Activated B cell treated with CpG ODN at 0.5 μM for 24 hours (primary cell): ENCODE data around the gene DMPK. TPM values are rescaled to one million over a fixed set of nuclear protein-coding genes. Genes with fewer than 3 reads are reported as not detected.

Source experiments
- ATAC-seq: fragments of 200-7000 bp; cut with Tn5 transposase; one replicate; pipeline ENCODE4 v1.10.0; 2021; ENCODE audit warnings: low read depth, mild to moderate bottlenecking, moderate library complexity
- CTCF ChIA-PET: fragments of 350-600 bp; sonication (Branson Sonifier 250); formaldehyde crosslinking; loops from one replicate; lab custom pipeline; 2021; ENCODE audit warnings: antibody characterized with exemption; lab: Charles Lee
- POLR2A ChIA-PET: fragments of 350-600 bp; sonication (Branson Sonifier 250); formaldehyde crosslinking; loops from one replicate; lab custom pipeline; 2021; ENCODE audit warnings: antibody characterized with exemption; lab: Charles Lee
- DNase-seq: peaks from one replicate; pipeline ENCODE4 v3.0.0; 2022
- H3K27ac Mint-ChIP-seq: one replicate; pipeline ENCODE4 v1.8.0; 2020; ENCODE audit warnings: mixed read lengths
- H3K27me3 Mint-ChIP-seq: one replicate; pipeline ENCODE4 v1.8.0; 2021; ENCODE audit warnings: mixed read lengths
- H3K36me3 Mint-ChIP-seq: one replicate; pipeline ENCODE4 v1.8.0; 2021; ENCODE audit warnings: low read depth, mixed read lengths
- H3K4me1 Mint-ChIP-seq: one replicate; pipeline ENCODE4 v1.8.0; 2021; ENCODE audit warnings: mixed read lengths
- H3K4me3 Mint-ChIP-seq: one replicate; pipeline ENCODE4 v1.8.0; 2020; ENCODE audit warnings: mild to moderate bottlenecking, mixed read lengths
- H3K9me3 Mint-ChIP-seq: one replicate; pipeline ENCODE4 v1.8.0; 2020; ENCODE audit warnings: mixed read lengths
- intact Hi-C: fragments of 100-400 bp; cut with micrococcal nuclease; formaldehyde crosslinking; loops from one replicate; pipeline ENCODE4 v1.15.1; 2024
- total RNA-seq: library from RNA; stranded (reverse); gene quantifications from 2 replicates; pipeline ENCODE4 v1.2.3, GENCODE V29; 2022
- TF ChIP-seq, protein P1 (sequence below): fragments of 200-600 bp; IDR thresholded peaks from one replicate; pipeline ENCODE4 v1.8.0; 2022; ENCODE audit warnings: antibody characterized with exemption, mild to moderate bottlenecking

The DMPK gene
- total RNA-seq, 1 donor from 2014 or later = 39.0 TPM

DNA sequence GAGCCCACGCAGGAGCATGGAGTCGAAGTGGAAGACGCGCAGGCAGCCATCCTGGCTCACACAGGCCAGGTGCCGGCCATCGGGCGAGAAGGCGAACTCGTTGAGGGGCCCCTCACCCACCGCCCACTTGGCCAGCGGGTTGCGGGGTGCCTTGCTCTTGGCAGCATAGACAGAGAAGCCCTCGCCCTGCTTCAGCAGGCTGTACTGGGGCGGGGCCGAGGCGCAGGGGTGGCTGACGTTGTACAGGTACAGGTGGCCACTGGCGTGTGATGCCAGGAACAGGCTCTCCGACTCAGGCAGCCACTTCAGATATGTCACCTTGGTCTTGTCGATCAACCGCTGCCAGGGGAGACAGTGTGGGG is 4.2 kb upstream of the DMPK start:
- TF ChIP-seq, protein P1, sequence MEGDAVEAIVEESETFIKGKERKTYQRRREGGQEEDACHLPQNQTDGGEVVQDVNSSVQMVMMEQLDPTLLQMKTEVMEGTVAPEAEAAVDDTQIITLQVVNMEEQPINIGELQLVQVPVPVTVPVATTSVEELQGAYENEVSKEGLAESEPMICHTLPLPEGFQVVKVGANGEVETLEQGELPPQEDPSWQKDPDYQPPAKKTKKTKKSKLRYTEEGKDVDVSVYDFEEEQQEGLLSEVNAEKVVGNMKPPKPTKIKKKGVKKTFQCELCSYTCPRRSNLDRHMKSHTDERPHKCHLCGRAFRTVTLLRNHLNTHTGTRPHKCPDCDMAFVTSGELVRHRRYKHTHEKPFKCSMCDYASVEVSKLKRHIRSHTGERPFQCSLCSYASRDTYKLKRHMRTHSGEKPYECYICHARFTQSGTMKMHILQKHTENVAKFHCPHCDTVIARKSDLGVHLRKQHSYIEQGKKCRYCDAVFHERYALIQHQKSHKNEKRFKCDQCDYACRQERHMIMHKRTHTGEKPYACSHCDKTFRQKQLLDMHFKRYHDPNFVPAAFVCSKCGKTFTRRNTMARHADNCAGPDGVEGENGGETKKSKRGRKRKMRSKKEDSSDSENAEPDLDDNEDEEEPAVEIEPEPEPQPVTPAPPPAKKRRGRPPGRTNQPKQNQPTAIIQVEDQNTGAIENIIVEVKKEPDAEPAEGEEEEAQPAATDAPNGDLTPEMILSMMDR = no peak
- peaks cover 45% of the 10 kb centered on the region for H3K36me3 Mint-ChIP-seq
- no peak overlapping the region for H3K4me3 Mint-ChIP-seq
- no peaks in the 10 kb centered on the region for H3K9me3 Mint-ChIP-seq
- ATAC-seq (no peak), DNase-seq (no peak)
- no peak overlapping the region for H3K27ac Mint-ChIP-seq
- CTCF ChIA-PET = no interaction called here
- POLR2A ChIA-PET = interaction anchor here (1.0 kb wide), 1 partner anchor 17 kb away, joined by 3 read pairs; no protein-coding TSS in a partner anchor
- intact Hi-C loops = no loop called here
- H3K27me3 Mint-ChIP-seq = no peaks in the 10 kb centered on the region
- peaks cover 11% of the 10 kb centered on the region for H3K4me1 Mint-ChIP-seq

GRCh38 chr19:45785781-45786532 is 3.7 kb upstream of the DMPK start:
- H3K4me1 Mint-ChIP-seq = peaks cover 8% of the 10 kb centered on the region
- TF ChIP-seq, protein P1 = no peak
- CTCF ChIA-PET = no interaction called here
- H3K27me3 Mint-ChIP-seq = no peaks in the 10 kb centered on the region
- no peak overlapping the region for H3K27ac Mint-ChIP-seq
- no peak for DNase-seq
- intact Hi-C loops = no loop called here
- no peaks in the 10 kb centered on the region for H3K9me3 Mint-ChIP-seq
- ATAC-seq = no peak
- H3K4me3 Mint-ChIP-seq = no peak overlapping the region
- POLR2A ChIA-PET = interaction anchor here (1.0 kb wide), 1 partner anchor 16 kb away, joined by 3 read pairs; no protein-coding TSS in a partner anchor
- peaks cover 44% of the 10 kb centered on the region for H3K36me3 Mint-ChIP-seq

- no peak overlapping the region for H3K4me3 Mint-ChIP-seq
- peaks cover 39% of the 10 kb centered on the region for H3K36me3 Mint-ChIP-seq
- peaks cover 8% of the 10 kb centered on the region for H3K4me1 Mint-ChIP-seq
- CTCF ChIA-PET = no interaction called here
- no peak overlapping the region for H3K27ac Mint-ChIP-seq
- TF ChIP-seq, protein P1 = no peak
- no peaks in the 10 kb centered on the region for H3K27me3 Mint-ChIP-seq
- no peaks in the 10 kb centered on the region for H3K9me3 Mint-ChIP-seq
- DNase-seq = no peak
- intact Hi-C loops = no loop called here
- ATAC-seq = no peak
- POLR2A ChIA-PET = no interaction called here
Measured at GRCh38 chr19:45785097-45785496, 2.8 kb upstream of the DMPK start.

DNA sequence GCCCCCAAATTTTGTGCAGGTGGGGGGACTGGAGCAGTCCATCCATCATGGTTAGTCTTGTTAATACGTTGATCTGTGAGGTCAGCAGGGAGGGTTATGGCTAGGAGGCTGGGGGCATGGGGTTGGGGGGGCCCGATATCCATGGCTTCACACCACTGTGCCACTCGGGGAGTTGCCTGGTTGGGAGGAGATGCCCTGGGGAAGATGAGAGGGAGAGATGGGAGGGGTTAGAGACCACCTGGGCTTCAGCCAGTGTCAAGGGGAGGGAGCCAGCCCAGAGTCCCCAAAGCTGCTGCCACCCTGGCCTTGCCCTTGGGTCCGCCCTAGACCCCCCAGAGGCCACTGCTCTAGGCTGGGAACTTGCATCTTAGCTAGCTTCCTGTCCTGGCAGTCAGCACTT is 1.8 kb upstream of the DMPK start:
- CTCF ChIA-PET = no interaction called here
- H3K27ac Mint-ChIP-seq = no peak overlapping the region
- TF ChIP-seq, protein P1 = no peak

GRCh38 chr19:45782820-45783785 is 813 bp upstream of the DMPK start:
- Mint-ChIP-seq H3K9me3 (no peaks in the 10 kb centered on the region), H3K27ac (no peak overlapping the region), H3K27me3 (peaks cover 4% of the 10 kb centered on the region), H3K4me3 (no peak overlapping the region), H3K4me1 (peaks cover 26% of the 10 kb centered on the region), H3K36me3 (peaks cover 22% of the 10 kb centered on the region)
- DNase-seq (no peak), ATAC-seq (no peak)
- TF ChIP-seq, protein P1 = no peak
- ChIA-PET CTCF (no interaction called here), POLR2A (interaction anchor here (0.6 to 1.1 kb wide), 7 partner anchors 10 to 413 kb away, joined by 4 to 8 read pairs (median 4); partner anchors contain the start of gene DMWD)
- intact Hi-C loops = no loop called here

More for the DNA sequence above, 1.8 kb upstream of the DMPK start:
- peaks cover 32% of the 10 kb centered on the region for H3K36me3 Mint-ChIP-seq
- ATAC-seq (no peak), DNase-seq (no peak)
- POLR2A ChIA-PET = no interaction called here
- peaks cover 18% of the 10 kb centered on the region for H3K4me1 Mint-ChIP-seq
- H3K27me3 Mint-ChIP-seq = peaks cover 3% of the 10 kb centered on the region
- intact Hi-C loops = no loop called here
- no peak overlapping the region for H3K4me3 Mint-ChIP-seq
- no peaks in the 10 kb centered on the region for H3K9me3 Mint-ChIP-seq
